Left ventricle myocardium superior (tissue), 1 donor: ENCODE data around the gene METTL2B. TPM values are rescaled to one million over a fixed set of nuclear protein-coding genes. Genes with fewer than 3 reads are reported as not detected.
A peak's percentile ranks its signal among the peaks of the same experiment; 100 is the strongest.
"Not testable (repeated sequence)": the region's sequence is repeated elsewhere in the genome, so short reads cannot be mapped to it uniquely, and the experiment has no call there.

ENCODE experiments used
- ATAC-seq: fragments of 200-7000 bp; cut with Tn5 transposase; one replicate; pipeline ENCODE4 v1.9.1; 2020; ENCODE audit warnings: mild to moderate bottlenecking, moderate library complexity
- DNase-seq: peaks from one replicate; pipeline ENCODE4 v3.0.0-alpha.2; 2020
- intact Hi-C: fragments of 100-400 bp; cut with micrococcal nuclease; formaldehyde crosslinking; loops from one replicate; pipeline ENCODE4 v1.11.0; 2022
- long read RNA-seq: library from polyadenylated mRNA; unstranded; transcript quantifications from one replicate; pipeline ENCODE4 v2.0.0, GENCODE V29; 2021
- total RNA-seq: library from RNA; stranded (reverse); fragmentation: NEBNext Ultra II Directional; extraction: Animal tissue kit (Norgen Biotek cat#: 25700); gene quantifications from one replicate; pipeline ENCODE4 v1.2.1, GENCODE V29; 2021
- donor health status: DM: no; HTN: yes; CAD: no; lungs with severe emphysema.

METTL2B gene
- 19.4 TPM for total RNA-seq
- long read RNA-seq, transcript METTL2B-201 (9 exons, 2,182 nt): major isoform, 14 of 22 reads
- long read RNA-seq, partial matches to known transcripts: 2 of 22 reads
- long read RNA-seq, other reads (novel, unspliced or antisense): 4 of 22 reads

- intact Hi-C loops: not testable (repeated sequence)
- ATAC-seq: peak; percentile 99
- peak; percentile 92 for DNase-seq
Observed at GRCh38 chr7:128476402-128477335, at the start of gene METTL2B. Gene METTL2B (plus strand): TSS chr7:128476748. CDS start chr7:128476766, 18 bp downstream.

GRCh38 chr7:128427289-128427891, 49.2 kb upstream of the METTL2B start:
- intact Hi-C loops: no loop called here
- no peak for DNase-seq
- ATAC-seq: peak; percentile 56

GRCh38 chr7:128430207-128430606, 46.3 kb upstream of the METTL2B start:
- DNase-seq (no peak), ATAC-seq (no peak)
- intact Hi-C loops: no loop called here

GRCh38 chr7:128431221-128431620, 45.3 kb upstream of the METTL2B start:
- DNase-seq: no peak
- ATAC-seq: peak; percentile 37
- intact Hi-C loops: no loop called here

GRCh38 chr7:128431754-128432153, 44.8 kb upstream of the METTL2B start:
- DNase-seq (no peak), ATAC-seq (no peak)
- intact Hi-C loops: no loop called here

- DNase-seq (no peak), ATAC-seq (no peak)
- intact Hi-C loops: no loop called here
Observed at GRCh38 chr7:128434413-128435326, 41.9 kb upstream of the METTL2B start.

- DNase-seq: no peak
- intact Hi-C loops: no loop called here
- ATAC-seq: no peak
Observed at GRCh38 chr7:128435327-128435686, 41.2 kb upstream of the METTL2B start.

GRCh38 chr7:128437426-128438332, 38.9 kb upstream of the METTL2B start:
- intact Hi-C loops: no loop called here
- DNase-seq: no peak
- ATAC-seq: no peak

- ATAC-seq: no peak
- intact Hi-C loops: no loop called here
Observed at GRCh38 chr7:128442356-128442755, 34.2 kb upstream of the METTL2B start.

GRCh38 chr7:128443831-128444600, 32.5 kb upstream of the METTL2B start:
- intact Hi-C loops: no loop called here
- ATAC-seq (no peak), DNase-seq (no peak)

More at GRCh38 chr7:128442356-128442755, 34.2 kb upstream of the METTL2B start:
- no peak for DNase-seq

- no peak for DNase-seq
- intact Hi-C loops: no loop called here
- ATAC-seq: peak; percentile 56
Observed at GRCh38 chr7:128446306-128446705, 30.2 kb upstream of the METTL2B start.

GRCh38 chr7:128447941-128448564, 28.5 kb upstream of the METTL2B start:
- DNase-seq (no peak), ATAC-seq (no peak)
- intact Hi-C loops: no loop called here

GRCh38 chr7:128448751-128449302, 27.7 kb upstream of the METTL2B start:
- intact Hi-C loops: no loop called here
- DNase-seq: no peak
- no peak for ATAC-seq

GRCh38 chr7:128450409-128450808, 26.1 kb upstream of the METTL2B start:
- ATAC-seq (peak; percentile 6), DNase-seq (no peak)
- intact Hi-C loops: no loop called here

GRCh38 chr7:128450913-128451312, 25.6 kb upstream of the METTL2B start:
- ATAC-seq: no peak
- no peak for DNase-seq
- intact Hi-C loops: no loop called here

GRCh38 chr7:128452552-128452951, 24.0 kb upstream of the METTL2B start:
- DNase-seq (no peak), ATAC-seq (no peak)
- intact Hi-C loops: no loop called here
